ENCODE measurements around the gene MGST2.
"Not testable (repeated sequence)": the region's sequence is repeated elsewhere in the genome, so short reads cannot be mapped to it uniquely, and the experiment has no call there.

Gene MGST2

GRCh38 chr4:139672732-139673131 is 7.1 kb downstream of the MGST2 start:
- FAIRE-seq: no peak

- FAIRE-seq: no peak
Observed at GRCh38 chr4:139674875-139675550, 9.4 kb downstream of the MGST2 start.

GRCh38 chr4:139675651-139676050 is 10.0 kb downstream of the MGST2 start:
- no peak for FAIRE-seq

- FAIRE-seq: no peak
Observed at GRCh38 chr4:139676365-139676764, 10.7 kb downstream of the MGST2 start.

- no peak for FAIRE-seq
Observed at GRCh38 chr4:139676913-139677585, 11.4 kb downstream of the MGST2 start.

GRCh38 chr4:139682309-139682708 is 16.7 kb downstream of the MGST2 start:
- no peak for FAIRE-seq

- FAIRE-seq: no peak
Observed at GRCh38 chr4:139682741-139683151, 17.1 kb downstream of the MGST2 start.

GRCh38 chr4:139684351-139684750 is 18.7 kb downstream of the MGST2 start:
- FAIRE-seq: no peak

GRCh38 chr4:139685180-139685579 is 19.6 kb downstream of the MGST2 start:
- FAIRE-seq: no peak

GRCh38 chr4:139686130-139686529 is 20.5 kb downstream of the MGST2 start:
- no peak for FAIRE-seq

GRCh38 chr4:139686988-139687387 is 21.4 kb downstream of the MGST2 start:
- FAIRE-seq: no peak

GRCh38 chr4:139689093-139689722 is 23.6 kb downstream of the MGST2 start:
- FAIRE-seq: no peak

- FAIRE-seq: no peak
Observed at GRCh38 chr4:139690419-139690818, 24.8 kb downstream of the MGST2 start.

GRCh38 chr4:139692309-139693012 is 26.8 kb downstream of the MGST2 start:
- no peak for FAIRE-seq

GRCh38 chr4:139694522-139695107 is 29.0 kb downstream of the MGST2 start:
- no peak for FAIRE-seq

GRCh38 chr4:139696491-139696890 is 30.9 kb downstream of the MGST2 start:
- FAIRE-seq: no peak

- FAIRE-seq: not testable (repeated sequence)
Observed at GRCh38 chr4:139698167-139698925, 32.7 kb downstream of the MGST2 start.

GRCh38 chr4:139700568-139700967 is 34.9 kb downstream of the MGST2 start:
- FAIRE-seq: no peak

GRCh38 chr4:139704915-139705485 is 39.4 kb downstream of the MGST2 start:
- no peak for FAIRE-seq

- FAIRE-seq: no peak
Observed at GRCh38 chr4:139709660-139710059, 44.0 kb downstream of the MGST2 start.

GRCh38 chr4:139710073-139710472 is 44.5 kb downstream of the MGST2 start:
- FAIRE-seq: no peak

GRCh38 chr4:139711461-139711860 is 45.8 kb downstream of the MGST2 start:
- FAIRE-seq: no peak

Measured in endometrium (tissue), 2 donors.